H7 (cell line): ENCODE data around the gene SLC24A3. TPM values are rescaled to one million over a fixed set of nuclear protein-coding genes. Genes with fewer than 3 reads are reported as not detected.

Experiments used
- DNase-seq: peaks from one replicate; pipeline ENCODE4 v3.0.0; 2012
- H3K27me3 ChIP-seq: 2 replicates; pipeline ENCODE4 v1.6.0; 2011; ENCODE audit warnings: mild to moderate bottlenecking, low read length; ENCODE audit not compliant: control insufficient read depth, insufficient read depth
- H3K36me3 ChIP-seq: replicated peaks from 2 replicates; pipeline ENCODE4 v1.5.1; 2011; ENCODE audit warnings: low read length; ENCODE audit not compliant: control insufficient read depth, insufficient read depth
- H3K4me3 ChIP-seq: 2 replicates; pipeline ENCODE4 v1.5.1; 2011; ENCODE audit warnings: low read depth, mild to moderate bottlenecking, control low read depth, low read length, moderate library complexity; ENCODE audit not compliant: insufficient read depth
- total RNA-seq: library from RNA; depleted of rRNA; stranded (reverse); fragments of >200 nt; shearing (Covaris generic); gene quantifications from 2 replicates; pipeline ENCODE4 v1.2.3, GENCODE V29; 2014

SLC24A3 gene
- total RNA-seq, 1 experiment from 2014 or later = 0.48 TPM

GRCh38 chr20:19274001-19274400 lies 61.6 kb downstream of the SLC24A3 start:
- H3K4me3 ChIP-seq = no peak overlapping the region
- H3K36me3 ChIP-seq = no peaks in the 10 kb centered on the region
- DNase-seq = no peak
- no peaks in the 10 kb centered on the region for H3K27me3 ChIP-seq

GRCh38 chr20:19274412-19275015 lies 62.1 kb downstream of the SLC24A3 start:
- Histone ChIP-seq H3K4me3 (no peak overlapping the region), H3K36me3 (no peaks in the 10 kb centered on the region), H3K27me3 (no peaks in the 10 kb centered on the region)
- no peak for DNase-seq

- Histone ChIP-seq H3K36me3 (no peaks in the 10 kb centered on the region), H3K27me3 (no peaks in the 10 kb centered on the region), H3K4me3 (no peak overlapping the region)
- DNase-seq = no peak
These were observed 62.7 kb downstream of the SLC24A3 start for GRCh38 chr20:19275038-19275629.

- H3K4me3 ChIP-seq = no peak overlapping the region
- no peak for DNase-seq
- no peaks in the 10 kb centered on the region for H3K27me3 ChIP-seq
- no peaks in the 10 kb centered on the region for H3K36me3 ChIP-seq
These were observed 63.2 kb downstream of the SLC24A3 start for GRCh38 chr20:19275630-19276071.

- no peaks in the 10 kb centered on the region for H3K36me3 ChIP-seq
- H3K4me3 ChIP-seq = no peak overlapping the region
- no peaks in the 10 kb centered on the region for H3K27me3 ChIP-seq
- no peak for DNase-seq
These were observed 64.9 kb downstream of the SLC24A3 start for GRCh38 chr20:19277381-19277780.

- DNase-seq = no peak
- Histone ChIP-seq H3K27me3 (no peaks in the 10 kb centered on the region), H3K36me3 (no peaks in the 10 kb centered on the region), H3K4me3 (no peak overlapping the region)
These were observed 71.1 kb downstream of the SLC24A3 start for GRCh38 chr20:19283490-19284025.

GRCh38 chr20:19284400-19285178 lies 72.1 kb downstream of the SLC24A3 start:
- no peaks in the 10 kb centered on the region for H3K27me3 ChIP-seq
- H3K36me3 ChIP-seq = no peaks in the 10 kb centered on the region
- no peak overlapping the region for H3K4me3 ChIP-seq

GRCh38 chr20:19285436-19285835 lies 73.0 kb downstream of the SLC24A3 start:
- Histone ChIP-seq H3K4me3 (no peak overlapping the region), H3K36me3 (no peaks in the 10 kb centered on the region), H3K27me3 (no peaks in the 10 kb centered on the region)
- DNase-seq = no peak

More at GRCh38 chr20:19284400-19285178, 72.1 kb downstream of the SLC24A3 start:
- no peak for DNase-seq

- no peak overlapping the region for H3K4me3 ChIP-seq
These were observed 75.6 kb downstream of the SLC24A3 start for GRCh38 chr20:19288061-19288460.

GRCh38 chr20:19288636-19289035 lies 76.2 kb downstream of the SLC24A3 start:
- no peaks in the 10 kb centered on the region for H3K36me3 ChIP-seq
- no peak for DNase-seq

More at GRCh38 chr20:19288061-19288460, 75.6 kb downstream of the SLC24A3 start:
- no peak for DNase-seq
- Histone ChIP-seq H3K36me3 (no peaks in the 10 kb centered on the region), H3K27me3 (no peaks in the 10 kb centered on the region)

GRCh38 chr20:19289451-19289850 lies 77.0 kb downstream of the SLC24A3 start:
- Histone ChIP-seq H3K4me3 (no peak overlapping the region), H3K27me3 (no peaks in the 10 kb centered on the region), H3K36me3 (no peaks in the 10 kb centered on the region)
- DNase-seq = no peak

More at GRCh38 chr20:19288636-19289035, 76.2 kb downstream of the SLC24A3 start:
- Histone ChIP-seq H3K4me3 (no peak overlapping the region), H3K27me3 (no peaks in the 10 kb centered on the region)

GRCh38 chr20:19291024-19291817 lies 78.8 kb downstream of the SLC24A3 start:
- Histone ChIP-seq H3K36me3 (no peaks in the 10 kb centered on the region), H3K27me3 (no peaks in the 10 kb centered on the region), H3K4me3 (no peak overlapping the region)
- no peak for DNase-seq

- no peak for DNase-seq
- H3K36me3 ChIP-seq = no peaks in the 10 kb centered on the region
These were observed 79.3 kb downstream of the SLC24A3 start for GRCh38 chr20:19291818-19292132.

GRCh38 chr20:19292254-19292653 lies 79.8 kb downstream of the SLC24A3 start:
- H3K4me3 ChIP-seq = no peak overlapping the region
- H3K36me3 ChIP-seq = no peaks in the 10 kb centered on the region
- no peaks in the 10 kb centered on the region for H3K27me3 ChIP-seq
- no peak for DNase-seq

More at GRCh38 chr20:19291818-19292132, 79.3 kb downstream of the SLC24A3 start:
- no peaks in the 10 kb centered on the region for H3K27me3 ChIP-seq
- H3K4me3 ChIP-seq = no peak overlapping the region
